ENCODE data around the gene OR4A16.

The OR4A16 gene

DNA sequence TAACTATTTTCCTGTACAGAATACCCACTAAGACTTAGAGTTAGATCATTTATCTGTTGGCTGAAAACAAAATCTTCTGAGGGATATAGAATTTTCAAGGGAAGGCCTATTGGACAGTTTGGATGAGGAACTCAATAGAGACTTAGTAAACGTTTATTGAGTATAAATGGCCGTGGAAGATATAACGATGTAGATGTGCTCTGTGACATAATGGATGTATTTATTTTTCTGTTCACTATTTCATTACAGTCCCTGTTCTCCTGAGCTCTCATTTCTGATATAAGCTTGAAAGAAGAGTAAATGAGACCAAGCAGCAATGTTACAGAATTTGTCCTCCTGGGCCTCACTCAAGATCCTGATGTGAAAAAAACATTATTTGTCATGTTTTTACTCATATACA lies at the start of gene OR4A16:
Gene OR4A16, plus strand, starts transcription at position 301 of the 400 bp plus-strand sequence. Its CDS starts 0 bp downstream, at position 301.
- DNase-seq = no peak

DNA sequence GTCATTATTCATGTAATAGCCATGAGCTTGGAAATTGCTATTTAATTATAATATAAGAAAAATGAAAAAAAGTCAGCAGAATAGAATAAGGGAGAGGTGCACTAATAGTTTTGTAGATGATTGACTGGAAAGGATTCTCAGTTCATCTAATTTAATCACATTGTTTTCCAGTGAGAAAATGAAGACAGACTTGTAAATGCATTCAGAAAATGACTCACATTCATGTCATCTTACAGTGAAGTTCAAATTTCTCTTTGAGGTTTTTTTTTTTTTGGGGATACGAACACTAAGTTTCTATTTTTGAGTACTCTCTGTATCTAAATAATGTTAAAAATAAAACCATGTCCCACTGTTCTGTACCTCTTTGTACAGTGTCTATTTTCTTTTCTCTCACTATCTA lies 18.5 kb upstream of the OR4A16 start:
- DNase-seq = no peak

DNA sequence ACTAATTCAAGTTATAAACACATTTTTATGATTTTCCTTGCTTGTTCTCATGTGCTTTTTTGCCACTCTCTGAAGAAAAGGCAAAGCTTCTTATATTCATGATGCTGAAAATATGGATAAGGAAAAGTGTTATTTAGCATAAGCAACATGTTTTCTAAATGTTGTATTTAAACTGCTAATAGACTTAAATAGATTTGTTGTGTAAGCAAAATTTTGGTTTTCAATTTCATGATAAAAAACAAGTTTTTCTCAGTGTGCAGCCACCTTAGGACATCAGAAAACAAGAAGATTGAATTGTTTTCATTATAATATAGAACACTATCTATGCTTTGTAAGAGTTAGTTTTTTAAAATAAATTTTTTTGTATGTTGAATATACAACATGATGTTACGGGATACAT lies 2.3 kb downstream of the OR4A16 start:
- DNase-seq = no peak

GRCh38 chr11:55349032-55349431 lies 6.0 kb downstream of the OR4A16 start:
- no peak for DNase-seq

DNA sequence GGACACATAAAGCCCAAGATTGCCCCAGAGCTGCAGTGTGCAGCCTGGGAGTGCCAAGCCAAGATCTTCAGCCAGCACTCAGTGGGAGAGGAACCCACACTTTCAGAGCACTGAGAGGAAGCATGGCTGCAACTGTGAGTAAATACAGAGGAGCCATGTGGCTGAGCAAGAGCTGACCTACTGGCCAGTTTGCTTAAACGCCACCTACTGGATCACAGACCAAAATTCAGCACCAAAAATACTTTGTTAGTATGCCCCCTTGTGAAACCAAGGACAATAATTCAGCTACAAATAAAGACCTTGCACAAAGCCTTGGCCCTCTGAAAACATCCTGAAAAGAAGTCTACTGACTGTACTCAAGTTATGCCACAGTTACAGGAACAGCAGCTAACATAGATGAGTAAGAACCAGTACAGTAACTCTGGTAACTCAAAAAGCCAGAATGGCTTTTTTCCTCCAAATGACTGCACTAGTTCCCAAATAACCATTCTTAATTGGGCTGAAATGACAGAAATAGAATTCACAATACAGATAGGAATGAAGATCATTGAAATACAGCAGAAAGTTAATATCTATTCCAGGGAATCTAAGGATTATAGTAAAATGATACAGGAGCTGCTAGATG lies 14.7 kb downstream of the OR4A16 start:
- peak; percentile 7 for DNase-seq

DNA sequence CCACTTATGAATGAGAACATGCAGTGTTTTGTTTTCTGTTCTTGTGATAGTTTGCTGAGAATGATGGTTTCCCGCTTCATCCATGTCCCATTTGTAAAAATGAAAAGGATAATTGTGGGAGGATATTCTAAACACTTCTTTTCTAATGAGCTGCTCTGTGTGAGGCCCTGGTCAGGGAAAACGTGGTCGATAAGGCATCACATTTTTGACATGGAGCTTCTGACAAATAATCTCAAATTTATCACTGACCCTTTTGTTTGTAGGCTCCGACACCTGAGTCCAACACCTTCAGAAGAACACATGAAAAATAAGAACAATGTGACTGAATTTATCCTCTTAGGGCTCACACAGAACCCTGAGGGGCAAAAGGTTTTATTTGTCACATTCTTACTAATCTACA lies 24.7 kb downstream of the OR4A16 start, which contains the start of gene OR4A15:
Gene OR4A15, plus strand, starts transcription at position 301 of the 400 bp plus-strand sequence. Its CDS starts 0 bp downstream, at position 301.
- DNase-seq = no peak

Measured in activated CD4-positive, alpha-beta T cell treated with anti-CD3 and anti-CD28 coated beads, Interleukin-2, Interleukin-6, amounts not matched to agents 100 ng/mL and 50 ng/mL, durations not matched to agents 16 hours and 8 hours (primary cell).